Endothelial cell of umbilical vein (primary cell): ENCODE data around the gene MTF1.

Source experiments
- CTCF ChIP-seq, 2 donors: IDR thresholded peaks; 1 replicate in 1 of 2; 2 replicates in 1 of 2; pipeline ENCODE4 v1.5.1; 2011; ENCODE audit warnings: low read length in 2 of 2, mild to moderate bottlenecking in 2 of 2, moderate library complexity in 2 of 2, control low read depth in 1 of 2, inconsistent platforms in 1 of 2, low read depth in 1 of 2; ENCODE audit not compliant: insufficient read depth in 1 of 2; ENCODE audit errors: extremely low read depth in 1 of 2
- EZH2 ChIP-seq: IDR thresholded peaks from 2 replicates; pipeline ENCODE4 v1.6.1; 2012; ENCODE audit warnings: borderline replicate concordance, low read depth, mild to moderate bottlenecking, moderate library complexity, low read length, inconsistent platforms; ENCODE audit not compliant: severe bottlenecking
- FOS ChIP-seq: IDR thresholded peaks from 2 replicates; pipeline ENCODE4 v1.6.1; 2011; ENCODE audit warnings: mild to moderate bottlenecking, low read length, moderate library complexity, borderline replicate concordance; ENCODE audit not compliant: insufficient read depth
- GATA2 ChIP-seq: IDR thresholded peaks from 2 replicates; pipeline ENCODE4 v1.7.0; 2011; ENCODE audit warnings: low read depth, mild to moderate bottlenecking, moderate library complexity, mixed read lengths, low read length; ENCODE audit not compliant: insufficient read length, insufficient read depth
- MAX ChIP-seq: IDR thresholded peaks from 2 replicates; pipeline ENCODE4 v1.6.1; 2011; ENCODE audit not compliant: insufficient read depth, insufficient read length
- MYC ChIP-seq: IDR thresholded peaks from one replicate; pipeline ENCODE4 v1.6.1; 2011; ENCODE audit warnings: mild to moderate bottlenecking, low read depth, low read length
- POLR2A ChIP-seq: IDR thresholded peaks from 2 replicates; pipeline ENCODE4 v1.6.1; 2012; ENCODE audit warnings: low read depth, mild to moderate bottlenecking, control low read depth, low read length
- POLR2AphosphoS5 ChIP-seq: IDR thresholded peaks from 2 replicates; pipeline ENCODE4 v1.6.1; 2012; ENCODE audit warnings: low read depth, mild to moderate bottlenecking, control low read depth, low read length, moderate library complexity; ENCODE audit not compliant: insufficient read depth

GRCh38 chr1:37761416-37762095 lies 97.8 kb downstream of the MTF1 start:
- TF ChIP-seq CTCF (IDR thresholded peaks at IDR 0.05; ENCODE audit: extremely low read depth in 1 of 2, insufficient read depth in 1 of 2, low read depth in 1 of 2, low read length in 2 of 2) (no peak), POLR2A (no peak), POLR2AphosphoS5 (no peak), EZH2 (no peak), MAX (no peak), GATA2 (no peak), FOS (no peak), MYC (no peak)
